HG03354 (cell line): ENCODE results near the gene EPC1.

Experiments
- ATAC-seq: cut with Tn5 transposase; IDR thresholded peaks from one replicate; pipeline ENCODE4 v1.9.1; 2021; ENCODE audit warnings: mild to moderate bottlenecking; ENCODE audit not compliant: unreplicated experiment, poor library complexity, severe bottlenecking

EPC1 gene

DNA sequence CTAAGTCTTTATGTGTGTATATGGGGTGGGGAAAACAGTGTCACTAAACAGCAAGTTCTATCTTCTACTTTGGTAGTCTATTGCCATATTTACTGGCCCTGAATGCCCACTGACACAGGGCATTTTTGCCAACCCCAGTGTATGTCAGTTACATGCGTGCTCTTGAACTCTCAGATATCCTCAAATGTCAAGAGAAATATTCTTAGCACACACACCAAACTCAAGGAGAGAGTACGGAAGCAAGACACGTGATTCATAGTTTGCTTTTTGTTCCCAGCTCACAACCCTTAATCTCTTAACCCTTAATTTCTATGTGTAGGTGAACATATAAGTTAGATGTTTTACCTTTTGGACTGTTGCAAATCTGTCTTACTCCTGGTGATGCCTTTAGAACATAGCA is 39.3 kb downstream of the EPC1 start:
- no peak for ATAC-seq

- ATAC-seq = no peak
Observed at GRCh38 chr10:32299354-32299980, 47.5 kb downstream of the EPC1 start.

DNA sequence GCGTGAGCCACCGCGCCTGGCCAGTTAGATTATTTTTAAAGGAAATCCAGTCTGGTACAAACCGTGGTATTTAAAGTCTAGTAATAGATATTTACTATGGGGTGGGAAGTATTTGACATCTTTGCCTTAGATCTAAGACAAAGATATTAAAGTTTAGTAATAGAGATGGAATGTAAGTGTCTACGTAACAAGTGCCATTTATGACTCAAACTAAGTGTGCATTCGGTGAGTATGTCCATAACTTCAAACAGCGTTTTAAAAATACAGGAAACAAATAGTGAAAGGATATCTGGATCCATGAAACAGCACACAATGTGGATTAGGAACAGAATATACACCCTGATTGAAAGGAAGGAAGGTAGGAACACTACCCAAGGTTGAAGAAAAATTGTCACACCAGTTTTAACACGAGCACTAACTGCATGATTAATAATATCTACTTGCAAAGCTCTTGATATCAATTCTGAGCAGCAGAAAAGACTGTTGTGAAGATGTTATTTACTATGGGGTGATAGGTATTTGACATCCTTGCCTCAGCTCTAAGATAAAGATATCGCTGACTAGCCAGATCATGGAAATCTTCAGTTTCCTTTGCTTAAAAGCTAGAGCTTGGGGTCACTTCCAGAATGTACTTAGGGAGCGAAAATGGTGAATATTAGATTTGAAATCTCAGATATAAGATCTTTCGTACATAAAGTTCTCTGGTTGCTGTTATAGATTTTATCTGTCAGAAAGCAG is 48.7 kb downstream of the EPC1 start:
- ATAC-seq = no peak

- no peak for ATAC-seq
Observed at GRCh38 chr10:32295027-32295426, 51.9 kb downstream of the EPC1 start.

- no peak for ATAC-seq
Observed at GRCh38 chr10:32293581-32293980, 53.4 kb downstream of the EPC1 start.

GRCh38 chr10:32279795-32280194 is 67.2 kb downstream of the EPC1 start:
- no peak for ATAC-seq

- no peak for ATAC-seq
Observed at GRCh38 chr10:32273336-32273735, 73.6 kb downstream of the EPC1 start.

DNA sequence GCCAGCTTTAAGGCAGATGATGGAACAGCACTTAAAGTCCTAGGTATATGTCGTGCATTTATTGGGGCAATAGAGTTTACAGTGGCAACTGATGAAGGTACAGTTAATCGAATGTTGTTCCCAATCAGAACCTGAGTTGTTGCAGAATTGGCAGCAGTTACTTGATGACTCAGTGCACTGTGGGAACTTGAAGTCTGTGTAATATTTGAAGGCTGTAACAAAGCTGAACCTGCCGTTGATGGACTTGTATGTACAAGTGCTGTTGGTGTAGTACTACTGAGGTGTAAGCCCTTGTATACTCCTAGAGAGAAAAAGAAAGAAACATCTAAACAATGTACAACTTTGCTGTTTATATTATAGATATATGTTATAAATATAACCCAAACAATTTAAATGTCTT is 75.3 kb downstream of the EPC1 start:
- ATAC-seq = no peak

DNA sequence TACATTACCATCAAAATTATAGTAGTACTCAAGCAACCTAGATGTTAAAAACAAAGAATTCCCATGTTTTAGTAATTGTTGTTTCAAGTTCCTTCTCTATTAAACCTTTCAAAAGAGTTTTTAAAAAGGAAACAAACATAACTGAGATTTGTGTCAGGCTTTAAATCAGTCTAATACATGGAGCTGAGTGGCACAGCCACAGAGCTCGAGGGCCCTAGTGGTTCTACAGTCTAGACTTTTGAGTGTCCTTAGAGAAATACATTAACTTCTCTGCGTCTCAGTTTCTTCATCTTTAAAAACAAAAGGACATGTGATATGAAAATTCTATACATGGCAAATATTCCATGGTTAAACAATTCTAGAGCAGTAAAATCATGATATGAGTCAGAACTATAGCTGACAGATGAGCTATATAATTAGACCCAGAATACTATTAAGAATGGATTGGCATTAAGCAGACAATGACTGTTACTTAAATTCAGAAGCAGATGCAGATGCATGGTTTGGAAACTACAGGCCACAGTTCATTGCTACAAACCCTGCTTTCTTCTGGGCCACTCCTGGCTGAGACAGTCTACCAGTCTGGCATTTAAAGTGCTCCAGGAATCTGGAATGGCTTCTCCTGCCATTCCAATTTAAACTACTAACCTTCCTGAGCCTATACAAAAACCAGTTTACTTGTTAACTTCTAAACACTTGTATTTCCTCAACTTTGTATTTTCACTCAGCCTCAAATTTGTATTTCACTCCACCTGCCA is 77.4 kb downstream of the EPC1 start:
- no peak for ATAC-seq

DNA sequence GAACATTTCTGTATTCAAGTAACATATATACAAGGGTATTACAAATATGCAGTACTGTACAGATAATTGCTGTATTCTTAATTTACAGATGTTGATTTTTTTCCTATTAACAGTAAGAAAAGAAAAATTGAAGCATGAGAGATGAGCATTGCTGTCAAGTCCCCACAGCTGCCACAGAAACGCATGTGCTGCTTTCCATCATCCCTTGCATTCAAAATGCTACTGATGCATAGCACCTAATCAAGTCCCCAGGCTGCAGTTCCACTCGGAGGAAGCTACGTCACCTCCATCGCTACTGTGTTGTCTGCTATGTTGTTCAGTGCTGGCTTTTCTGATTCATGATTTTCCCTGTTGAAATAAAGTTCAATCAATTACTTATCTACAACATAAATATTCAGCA is 78.2 kb downstream of the EPC1 start:
- no peak for ATAC-seq

DNA sequence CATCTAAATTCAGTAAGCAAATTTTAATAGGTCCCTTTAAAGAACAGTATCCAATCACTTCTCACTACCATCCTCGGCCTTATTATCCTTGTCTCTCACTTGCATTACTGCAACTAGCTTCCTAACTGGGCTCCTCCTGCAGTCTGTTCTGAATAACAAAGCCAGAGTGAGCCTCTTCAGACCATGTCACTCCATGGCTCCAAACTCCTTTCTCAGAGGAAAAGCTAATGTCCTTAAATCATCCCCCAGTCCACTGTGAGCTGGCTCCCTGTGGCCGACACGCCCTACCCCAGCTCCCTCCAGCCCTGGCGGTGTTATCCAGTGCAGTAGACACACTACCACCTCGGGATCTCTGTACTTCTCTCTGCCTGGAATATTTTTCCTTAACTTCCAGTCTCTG is 80.0 kb downstream of the EPC1 start:
- no peak for ATAC-seq

DNA sequence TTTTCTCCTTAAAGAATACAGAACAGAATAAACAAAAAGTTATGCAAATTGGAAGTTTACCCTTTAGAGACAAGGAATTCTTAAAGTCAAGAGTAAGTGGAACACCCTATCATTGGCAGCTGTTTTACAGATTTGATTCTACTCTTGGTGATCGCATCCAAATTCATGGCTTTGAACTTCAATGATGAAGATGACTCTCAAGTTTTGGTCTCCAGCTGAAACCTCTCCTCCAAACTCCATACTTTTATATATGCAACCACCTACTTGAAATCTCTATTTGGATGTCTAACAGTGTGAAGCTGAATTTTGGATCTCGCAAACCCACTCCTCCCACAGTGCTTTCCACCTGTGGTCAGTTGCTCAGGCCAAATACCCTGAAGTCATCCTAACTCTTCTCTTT is 80.4 kb downstream of the EPC1 start:
- no peak for ATAC-seq

DNA sequence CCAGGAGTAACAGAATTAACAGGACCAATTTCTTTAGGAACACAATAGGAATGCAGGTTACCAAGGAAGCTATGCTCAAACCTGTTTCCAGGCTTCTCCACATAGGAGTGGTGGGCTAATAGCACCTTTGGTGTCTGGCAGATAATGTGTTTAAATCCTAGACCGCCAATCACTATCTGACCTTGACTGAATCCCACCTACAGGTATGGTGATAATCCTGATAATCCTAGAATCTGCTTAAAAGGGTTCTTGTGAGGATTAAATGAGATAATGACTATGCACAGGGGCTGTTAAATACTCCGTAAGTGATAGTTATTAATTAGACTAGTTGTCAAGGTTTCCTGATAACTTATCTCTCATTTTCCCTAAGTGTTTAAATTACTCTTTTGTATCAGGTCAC is 81.2 kb downstream of the EPC1 start:
- no peak for ATAC-seq

DNA sequence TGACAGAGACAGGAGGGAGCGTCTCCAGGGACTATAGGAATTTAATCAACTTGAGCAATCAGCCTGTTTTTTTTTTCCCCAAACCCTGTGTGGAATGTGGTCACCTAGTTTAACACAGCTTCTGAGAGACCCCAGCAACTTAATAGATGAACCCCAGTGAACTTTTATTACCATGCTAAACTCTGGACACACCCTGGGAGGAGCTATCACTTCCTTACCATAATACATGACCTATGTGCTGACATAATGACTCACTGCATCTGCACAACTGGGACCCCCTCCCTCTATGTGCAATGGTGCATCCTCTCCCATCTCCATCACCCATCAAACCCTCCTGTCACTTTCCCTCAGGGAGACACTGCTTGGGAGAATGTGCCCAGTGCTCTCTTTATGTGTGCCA is 83.7 kb downstream of the EPC1 start:
- no peak for ATAC-seq

- no peak for ATAC-seq
Observed at GRCh38 chr10:32259551-32259950, 87.4 kb downstream of the EPC1 start.

GRCh38 chr10:32256613-32257437 is 90.1 kb downstream of the EPC1 start:
- peak; percentile 73 for ATAC-seq

DNA sequence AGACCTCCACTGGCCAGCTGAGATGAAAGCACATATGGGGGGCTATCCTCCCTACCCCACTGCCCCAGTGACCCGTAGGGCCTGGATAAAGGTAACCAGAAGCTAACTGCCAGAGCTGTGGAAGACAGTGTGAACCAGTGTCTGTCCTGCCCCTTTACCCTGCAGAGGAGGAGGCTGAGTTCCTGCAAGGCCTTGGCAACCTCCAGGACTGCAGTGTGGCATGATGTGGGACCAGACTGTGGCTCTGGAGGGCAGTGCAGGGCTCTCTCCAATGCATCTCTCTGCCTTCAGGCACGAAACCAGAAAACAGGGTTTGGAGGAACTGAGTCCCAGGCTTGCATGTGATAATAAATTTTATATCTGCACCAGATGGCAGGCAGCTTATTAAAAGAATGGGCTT is 93.1 kb downstream of the EPC1 start:
- ATAC-seq = no peak

DNA sequence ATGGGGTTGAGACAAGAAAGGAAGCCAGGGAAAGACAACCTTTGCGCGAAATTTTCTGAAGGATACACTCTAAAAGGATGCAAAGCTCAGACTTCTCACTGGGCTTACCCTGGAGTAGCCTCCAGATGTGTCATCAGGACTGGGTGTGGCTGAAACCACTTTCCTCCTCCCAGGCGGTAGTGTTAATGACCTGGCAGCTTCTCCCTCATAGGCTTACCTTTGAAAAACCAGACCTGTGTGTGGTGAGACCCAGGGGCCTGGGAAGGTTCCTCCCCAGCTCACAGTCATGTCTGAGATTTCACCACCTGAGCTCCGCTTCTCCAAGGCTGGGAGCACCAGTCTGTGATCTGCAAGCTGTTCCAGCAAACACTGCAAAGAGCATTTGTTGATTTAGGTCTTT is 93.7 kb downstream of the EPC1 start:
- no peak for ATAC-seq

- peak; percentile 92 for ATAC-seq
Observed at GRCh38 chr10:32250489-32250888, 96.5 kb downstream of the EPC1 start.

- no peak for ATAC-seq
Observed at GRCh38 chr10:32246685-32247084, 100.3 kb downstream of the EPC1 start.
